ENCODE measurements around the gene TMEM97.
A peak's percentile ranks its signal among the peaks of the same experiment; 100 is the strongest.

Gene TMEM97

GRCh38 chr17:28367641-28368305 is 48.8 kb downstream of the TMEM97 start:
- DNase-seq, result no peak

DNA sequence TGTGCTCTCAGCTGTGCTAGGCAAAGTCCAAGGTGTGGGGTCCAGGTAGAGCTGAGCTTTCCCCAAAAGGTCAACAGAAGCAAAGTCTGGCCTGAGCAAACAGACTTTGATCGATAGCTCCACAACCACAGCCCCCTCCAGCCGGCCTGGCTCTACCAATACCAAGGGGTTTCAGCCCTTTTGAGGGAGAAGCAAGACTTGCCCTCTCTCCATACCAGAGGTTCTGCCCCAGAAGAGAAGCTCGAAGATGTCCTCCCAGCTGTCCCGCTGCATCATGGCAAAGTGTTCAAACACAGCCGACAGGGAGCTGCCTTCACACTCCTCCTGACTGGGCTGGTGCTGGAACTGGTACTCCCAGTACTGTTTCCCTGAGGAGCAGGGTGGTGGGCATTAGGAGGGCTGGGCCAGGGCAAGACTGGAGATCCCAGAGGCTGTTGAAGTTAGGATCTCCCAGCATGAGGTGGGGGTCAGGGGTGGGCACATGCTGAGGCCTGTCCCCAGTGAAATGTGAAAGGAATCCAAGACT is 49.4 kb downstream of the TMEM97 start:
- DNase-seq, result no peak

GRCh38 chr17:28368915-28369683 is 50.1 kb downstream of the TMEM97 start:
- DNase-seq, result no peak

DNA sequence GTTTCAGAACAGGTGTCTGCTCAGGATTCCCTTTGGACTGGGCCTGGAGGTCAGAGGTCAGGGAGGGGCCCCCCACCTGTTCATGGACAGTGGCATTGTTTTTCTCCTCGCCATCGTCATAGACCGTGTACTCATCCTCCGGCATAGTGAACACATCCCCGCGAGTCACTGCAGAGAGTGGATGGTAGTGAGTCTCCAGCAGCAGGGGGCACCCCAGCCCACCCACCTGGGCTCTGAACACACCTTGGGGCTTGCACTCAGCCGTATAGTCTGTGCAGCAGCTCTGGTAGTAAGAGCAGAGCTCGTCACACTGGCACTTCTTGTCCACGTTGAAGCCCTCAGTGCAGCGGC is 50.7 kb downstream of the TMEM97 start:
- DNase-seq, result no peak

DNA sequence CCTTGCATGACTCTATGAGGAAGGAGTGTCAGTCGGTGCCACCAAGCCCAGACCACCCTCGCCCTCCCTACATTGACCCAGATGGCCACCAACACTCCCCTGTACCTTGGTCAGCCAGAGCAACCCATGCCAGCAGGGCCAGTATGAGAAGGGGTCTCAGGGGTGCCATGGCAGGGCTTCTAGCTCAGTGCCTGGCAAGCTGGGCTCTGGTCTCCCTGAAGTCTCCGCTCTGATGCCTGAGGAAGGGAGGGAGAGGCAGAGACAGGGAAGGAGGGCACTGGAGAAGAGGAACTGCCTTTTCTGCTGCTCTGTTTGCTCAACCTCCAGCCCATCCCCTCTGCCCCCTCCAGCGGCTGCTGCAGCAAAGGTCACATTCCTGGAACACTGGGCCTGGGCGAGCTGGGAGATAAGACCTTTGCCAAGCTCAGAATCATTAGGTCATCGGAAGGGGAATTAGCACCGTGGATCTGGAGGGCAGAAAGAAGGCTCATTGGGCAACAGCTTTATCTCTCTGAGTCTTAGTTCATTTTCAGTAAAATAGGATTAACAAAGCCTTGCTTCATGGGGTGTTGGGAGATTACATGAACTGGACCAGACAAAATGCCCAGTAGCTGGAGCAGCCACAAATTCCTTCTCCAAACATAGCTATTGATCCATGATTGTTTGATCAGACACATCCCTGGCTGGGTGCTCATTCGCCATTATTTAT is 51.2 kb downstream of the TMEM97 start, which contains the start of gene VTN:
Gene VTN, minus strand, starts transcription at position 273 of the 709 bp plus-strand sequence. Its CDS starts 104 bp downstream, at position 169.
- no peak for DNase-seq

DNA sequence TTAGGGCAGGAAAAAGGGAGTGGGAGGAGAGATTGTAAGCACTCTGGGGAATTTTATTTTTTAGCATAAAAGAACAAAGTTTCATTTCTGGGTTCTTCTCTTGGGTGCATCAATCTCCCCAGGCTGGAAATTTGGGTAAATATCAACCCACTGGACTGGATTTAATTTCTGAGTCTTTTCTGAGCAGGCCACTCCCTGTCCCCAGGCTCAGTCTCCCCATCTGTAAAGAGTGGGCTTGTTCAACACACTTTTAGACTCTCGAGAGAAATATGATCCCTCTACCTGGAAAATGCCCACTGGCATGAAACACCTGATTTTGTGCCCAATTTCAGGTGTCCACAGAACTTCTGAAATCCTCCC is 51.7 kb downstream of the TMEM97 start:
- no peak for DNase-seq

DNA sequence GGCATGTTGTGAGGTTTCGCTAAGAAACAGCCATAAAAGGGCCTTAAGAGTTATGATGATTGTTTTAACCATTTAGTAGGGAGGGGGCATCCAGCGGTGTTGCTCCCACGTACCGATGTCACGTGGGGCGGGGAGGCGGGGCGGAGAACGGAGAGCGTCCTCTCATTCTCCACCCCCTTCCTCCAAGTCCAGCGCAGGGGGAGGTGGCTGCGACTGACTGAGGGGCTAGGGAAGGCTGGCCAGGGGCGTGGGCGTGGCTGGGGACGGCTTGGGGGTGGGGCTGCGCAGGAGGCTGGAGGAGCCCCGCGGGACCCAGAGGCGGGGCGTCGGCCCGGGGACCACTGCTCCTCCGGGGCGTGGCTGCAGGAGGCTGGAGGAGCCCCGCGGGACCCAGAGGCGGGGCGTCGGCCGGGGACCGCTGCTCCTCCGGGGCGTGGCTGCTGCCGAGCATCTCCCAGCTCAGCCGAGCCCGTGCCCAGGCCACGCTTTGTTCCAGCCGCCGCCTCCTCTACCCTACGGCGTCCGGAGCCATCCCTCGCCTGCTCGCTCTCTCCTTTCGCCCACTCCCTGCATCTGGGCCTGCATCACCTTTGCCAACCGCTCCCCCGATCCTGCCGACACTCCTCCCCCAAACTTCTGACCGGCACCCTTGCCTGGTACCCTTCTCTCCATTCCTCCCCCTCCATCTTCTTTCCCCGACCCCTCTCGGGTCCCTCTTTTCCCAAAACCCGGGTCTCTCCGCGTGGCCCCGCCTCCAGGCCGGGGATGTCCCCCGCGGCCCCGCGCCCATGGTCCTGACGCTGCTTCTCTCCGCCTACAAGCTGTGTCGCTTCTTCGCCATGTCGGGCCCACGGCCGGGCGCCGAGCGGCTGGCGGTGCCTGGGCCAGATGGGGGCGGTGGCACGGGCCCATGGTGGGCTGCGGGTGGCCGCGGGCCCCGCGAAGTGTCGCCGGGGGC is 52.5 kb downstream of the TMEM97 start, which contains the start of gene SARM1:
Gene SARM1, plus strand, starts transcription at position 450 of the 958 bp plus-strand sequence. Its CDS starts 339 bp downstream, at position 789.
- peak; percentile 80 to 81 for DNase-seq

DNA sequence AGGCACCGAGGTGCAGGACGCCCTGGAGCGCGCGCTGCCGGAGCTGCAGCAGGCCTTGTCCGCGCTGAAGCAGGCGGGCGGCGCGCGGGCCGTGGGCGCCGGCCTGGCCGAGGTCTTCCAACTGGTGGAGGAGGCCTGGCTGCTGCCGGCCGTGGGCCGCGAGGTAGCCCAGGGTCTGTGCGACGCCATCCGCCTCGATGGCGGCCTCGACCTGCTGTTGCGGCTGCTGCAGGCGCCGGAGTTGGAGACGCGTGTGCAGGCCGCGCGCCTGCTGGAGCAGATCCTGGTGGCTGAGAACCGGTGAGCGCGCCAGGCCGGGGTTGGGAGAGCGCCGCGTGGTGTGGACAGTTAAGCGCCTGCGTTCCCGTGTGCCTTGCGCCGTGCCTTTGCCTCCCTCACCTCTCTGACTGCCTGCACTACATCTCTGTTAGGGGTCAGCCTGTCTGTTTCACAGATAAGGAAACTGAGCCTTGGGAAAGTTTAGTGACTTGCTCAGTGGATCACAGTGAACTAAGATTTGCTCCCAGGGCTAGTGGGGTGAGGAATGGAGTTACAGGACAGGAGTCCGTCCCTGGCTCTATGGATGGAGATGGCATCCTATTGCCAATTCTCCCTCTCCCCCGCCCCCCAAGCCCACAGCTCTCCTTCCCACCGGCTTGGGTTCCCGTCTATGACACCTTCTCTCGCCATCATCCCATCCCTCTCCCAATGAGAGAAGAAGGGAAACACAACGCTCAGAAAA is 53.4 kb downstream of the TMEM97 start:
- peak in 1 of 2 experiments; percentile 28 for DNase-seq

- no peak for DNase-seq
These were observed 53.9 kb downstream of the TMEM97 start for GRCh38 chr17:28372945-28373274.

Measured in stimulated activated CD4-positive, alpha-beta T cell treated with anti-CD3 and anti-CD28 coated beads, Interleukin-4, amount 100 ng/mL, for 4 hours (primary cell).